ENCODE results near the gene SNTB2. TPM values are rescaled to one million over a fixed set of nuclear protein-coding genes. Genes with fewer than 3 reads are reported as not detected.
A peak's percentile ranks its signal among the peaks of the same experiment; 100 is the strongest.

SNTB2 gene
- total RNA-seq, 1 experiment from 2014 or later, result 30.3 TPM

- no peaks in the 10 kb centered on the region for H4K20me1 ChIP-seq (ENCODE audit: insufficient read depth)
- BruUV-seq (replicated peaks), result no TSS peak
- no peaks in the 10 kb centered on the region for H3K9me2 ChIP-seq (ENCODE audit: insufficient read depth)
- no peak overlapping the region for H3K4me2 ChIP-seq
- TF ChIP-seq EZH2 (IDR thresholded peaks at IDR 0.05; ENCODE audit: low read depth), result no peak
- TF ChIP-seq CTCF (conservative IDR thresholded peaks at IDR 0.05), result no peak
- H3K36me3 ChIP-seq (ENCODE audit: low read depth), result no peaks in the 10 kb centered on the region
- CTCF ChIA-PET, result interaction anchor here (0.6 kb wide), 1 partner anchor 24 kb away, joined by 4 read pairs; the partner anchor contains the start of gene PDF
- no peak overlapping the region for H2AFZ ChIP-seq
- H3F3A ChIP-seq (ENCODE audit: insufficient read depth, low read depth), result peaks cover 12% of the 10 kb centered on the region; the same call in 1 of the 2 replicates
- H3K27ac ChIP-seq, result no peak overlapping the region
- DNase-seq, result peak in 1 of 2 experiments; percentile 1
- H3K4me1 ChIP-seq (replicated peaks; ENCODE audit: insufficient read depth), result no peaks in the 10 kb centered on the region; the same call in 1 of the 2 replicates
- no peak overlapping the region for H3K4me3 ChIP-seq
- POLR2A ChIA-PET (ENCODE audit: unreplicated experiment), result no interaction called here
- no peaks in the 10 kb centered on the region for H3K9me3 ChIP-seq (ENCODE audit: insufficient read depth, low read depth)
- no peaks in the 10 kb centered on the region for H3K27me3 ChIP-seq (ENCODE audit: insufficient read depth, low read depth)
- intact Hi-C loops (cut with micrococcal nuclease; ENCODE audit: unreplicated experiment), result no loop called here
- no peaks in the 10 kb centered on the region for H3K79me2 ChIP-seq (ENCODE audit: low read depth)
Observed at GRCh38 chr16:69306031-69306430, 119.1 kb downstream of the SNTB2 start.

- ChIA-PET CTCF (no interaction called here), POLR2A (ENCODE audit: unreplicated experiment) (no interaction called here)
- Histone ChIP-seq H4K20me1 (ENCODE audit: insufficient read depth) (peaks cover 3% of the 10 kb centered on the region; the same call in 1 of the 2 replicates), H3K27me3 (ENCODE audit: insufficient read depth, low read depth) (no peaks in the 10 kb centered on the region), H3K27ac (no peak overlapping the region), H3K9me2 (ENCODE audit: insufficient read depth) (no peaks in the 10 kb centered on the region), H3K4me3 (no peak overlapping the region), H2AFZ (no peak overlapping the region), H3K79me2 (ENCODE audit: low read depth) (peaks cover 8% of the 10 kb centered on the region), H3F3A (ENCODE audit: insufficient read depth, low read depth) (peaks cover 17% of the 10 kb centered on the region; the same call in 1 of the 2 replicates), H3K4me1 (replicated peaks; ENCODE audit: insufficient read depth) (peaks cover 1% of the 10 kb centered on the region), H3K36me3 (ENCODE audit: low read depth) (no peaks in the 10 kb centered on the region), H3K4me2 (no peak overlapping the region), H3K9me3 (ENCODE audit: insufficient read depth, low read depth) (no peaks in the 10 kb centered on the region)
- peak in 1 of 2 experiments; percentile 12 for DNase-seq
- TF ChIP-seq CTCF (conservative IDR thresholded peaks at IDR 0.05) (no peak), EZH2 (IDR thresholded peaks at IDR 0.05; ENCODE audit: low read depth) (no peak)
- intact Hi-C loops (cut with micrococcal nuclease; ENCODE audit: unreplicated experiment), result no loop called here
- BruUV-seq (replicated peaks), result no TSS peak
Observed at GRCh38 chr16:69307091-69307490, 120.1 kb downstream of the SNTB2 start.

GRCh38 chr16:69307856-69308255 is 120.9 kb downstream of the SNTB2 start:
- CTCF ChIA-PET, result no interaction called here
- POLR2A ChIA-PET (ENCODE audit: unreplicated experiment), result no interaction called here
- TF ChIP-seq CTCF (conservative IDR thresholded peaks at IDR 0.05) (no peak), EZH2 (IDR thresholded peaks at IDR 0.05; ENCODE audit: low read depth) (no peak)
- Histone ChIP-seq H4K20me1 (ENCODE audit: insufficient read depth) (peaks cover 9% of the 10 kb centered on the region; the same call in 1 of the 2 replicates), H3K9me2 (ENCODE audit: insufficient read depth) (no peaks in the 10 kb centered on the region), H3K27ac (no peak overlapping the region), H2AFZ (no peak overlapping the region), H3K4me2 (no peak overlapping the region), H3F3A (ENCODE audit: insufficient read depth, low read depth) (peaks cover 19% of the 10 kb centered on the region; the same call in 1 of the 2 replicates), H3K27me3 (ENCODE audit: insufficient read depth, low read depth) (no peaks in the 10 kb centered on the region), H3K4me3 (no peak overlapping the region), H3K79me2 (ENCODE audit: low read depth) (peaks cover 16% of the 10 kb centered on the region), H3K36me3 (ENCODE audit: low read depth) (no peaks in the 10 kb centered on the region), H3K9me3 (ENCODE audit: insufficient read depth, low read depth) (no peaks in the 10 kb centered on the region), H3K4me1 (replicated peaks; ENCODE audit: insufficient read depth) (peaks cover 8% of the 10 kb centered on the region)
- intact Hi-C loops (cut with micrococcal nuclease; ENCODE audit: unreplicated experiment), result no loop called here
- BruUV-seq (replicated peaks), result no TSS peak
- no peak for DNase-seq

Data from PC-9 (cell line).